DMS153 treated with DMSO at 0.1 percent for 48 hours (cell line): ENCODE measurements around the gene ZBTB1.
"Not testable (repeated sequence)": the region's sequence is repeated elsewhere in the genome, so short reads cannot be mapped to it uniquely, and the experiment has no call there.

Source experiments
- DNase-seq: peaks from one replicate; lab custom pipeline; 2025; ENCODE audit not compliant: unreplicated experiment; lab: John Stamatoyannopoulos, UW

Gene ZBTB1

GRCh38 chr14:64522591-64523355 is 18.2 kb downstream of the ZBTB1 start:
- no peak for DNase-seq

- DNase-seq, result no peak
Measured at GRCh38 chr14:64525354-64525753, 20.8 kb downstream of the ZBTB1 start.

- DNase-seq, result no peak
Measured at GRCh38 chr14:64531567-64531966, 27.0 kb downstream of the ZBTB1 start.

GRCh38 chr14:64536488-64537245 is 32.1 kb downstream of the ZBTB1 start:
- DNase-seq, result no peak

- peak; percentile 92 for DNase-seq
Measured at GRCh38 chr14:64540208-64541202, 35.9 kb downstream of the ZBTB1 start, which contains the start of gene HSPA2. Gene HSPA2 (plus strand): TSS chr14:64540741. CDS start chr14:64540850, 109 bp downstream.

GRCh38 chr14:64541261-64541971 is 36.8 kb downstream of the ZBTB1 start:
- DNase-seq, result no peak

GRCh38 chr14:64541972-64542835 is 37.6 kb downstream of the ZBTB1 start:
- no peak for DNase-seq

- DNase-seq, result no peak
Measured at GRCh38 chr14:64542836-64543201, 38.2 kb downstream of the ZBTB1 start.

- DNase-seq, result no peak
Measured at GRCh38 chr14:64544607-64545312, 40.2 kb downstream of the ZBTB1 start.

GRCh38 chr14:64549016-64549415 is 44.4 kb downstream of the ZBTB1 start:
- DNase-seq, result no peak

- peak; percentile 53 for DNase-seq
Measured at GRCh38 chr14:64549791-64550620, 45.4 kb downstream of the ZBTB1 start, which contains the start of gene PPP1R36. Gene PPP1R36 (plus strand): TSS chr14:64549961. CDS start chr14:64549998, 37 bp downstream.

GRCh38 chr14:64550621-64551333 is 46.2 kb downstream of the ZBTB1 start:
- DNase-seq, result peak; percentile 26

- no peak for DNase-seq
Measured at GRCh38 chr14:64554556-64554955, 50.0 kb downstream of the ZBTB1 start.

- no peak for DNase-seq
Measured at GRCh38 chr14:64556526-64556925, 52.0 kb downstream of the ZBTB1 start.

GRCh38 chr14:64558216-64558615 is 53.6 kb downstream of the ZBTB1 start:
- DNase-seq, result not testable (repeated sequence)

- no peak for DNase-seq
Measured at GRCh38 chr14:64561631-64562030, 57.1 kb downstream of the ZBTB1 start.

GRCh38 chr14:64562436-64562835 is 57.9 kb downstream of the ZBTB1 start:
- no peak for DNase-seq
